Measurements from ENCODE around the gene FIBIN. TPM values are rescaled to one million over a fixed set of nuclear protein-coding genes. Genes with fewer than 3 reads are reported as not detected.

FIBIN gene
- total RNA-seq, 2 donors from 2014 or later: not detected

- H3K4me3 ChIP-seq (ENCODE audit: low read length): no peak overlapping the region
- no peaks in the 10 kb centered on the region for H3K36me3 Mint-ChIP-seq (ENCODE audit: low read depth)
- WGBS, 2 experiments (ENCODE audit: insufficient coverage in 1 of 2, insufficient read length in 1 of 2): 88 to 89% methylated on average over 1 of the region's 1 CpG
Measured at GRCh38 chr11:26985470-26985869, 8.4 kb upstream of the FIBIN start.

DNA sequence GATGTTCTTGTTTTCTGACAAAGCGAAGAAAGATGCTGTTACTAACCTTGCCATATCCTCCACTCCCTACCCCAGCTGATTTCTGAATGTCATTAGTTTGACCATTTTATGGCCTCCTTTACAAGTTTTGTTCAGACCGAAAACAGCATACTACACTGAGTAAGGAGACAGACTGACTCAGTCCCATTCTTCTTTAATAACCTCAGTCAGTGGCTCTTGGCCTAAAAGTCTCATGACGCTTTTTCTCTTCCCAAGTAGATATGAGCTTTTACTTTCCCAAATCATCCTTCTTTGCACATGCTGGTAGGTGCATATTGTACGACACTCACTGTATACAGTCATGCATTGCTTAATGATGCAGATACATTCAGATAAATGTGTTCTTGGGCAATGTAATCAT, 8.0 kb upstream of the FIBIN start:
- no peaks in the 10 kb centered on the region for H3K4me1 ChIP-seq (ENCODE audit: control insufficient read depth, insufficient read depth, low read length)
- H3K27me3 Mint-ChIP-seq (ENCODE audit: insufficient read depth): no peaks in the 10 kb centered on the region
- no peaks in the 10 kb centered on the region for H3K36me3 Mint-ChIP-seq (ENCODE audit: low read depth)
- H3K36me3 ChIP-seq (ENCODE audit: control insufficient read depth, insufficient read depth, low read length): no peaks in the 10 kb centered on the region
- H3K27ac Mint-ChIP-seq: no peak overlapping the region
- H3K27ac ChIP-seq (ENCODE audit: low read depth, low read length): no peak overlapping the region
- H3K9me3 Mint-ChIP-seq: peaks cover 27% of the 10 kb centered on the region
- H3K9ac ChIP-seq (ENCODE audit: extremely low read depth, low read length, poor library complexity, severe bottlenecking): no peak overlapping the region
- no peak for DNase-seq
- H3K27me3 ChIP-seq (ENCODE audit: control insufficient read depth, insufficient read depth, low read length, poor library complexity, severe bottlenecking): no peaks in the 10 kb centered on the region
- WGBS, 2 experiments (ENCODE audit: insufficient coverage in 1 of 2, insufficient read length in 1 of 2): 95 to 100% methylated on average over 2 to 4 of the region's 4 CpGs
- H3K4me1 Mint-ChIP-seq: peaks cover 2% of the 10 kb centered on the region
- H3K4me3 ChIP-seq (ENCODE audit: low read length): no peak overlapping the region
- TF ChIP-seq, protein P1, sequence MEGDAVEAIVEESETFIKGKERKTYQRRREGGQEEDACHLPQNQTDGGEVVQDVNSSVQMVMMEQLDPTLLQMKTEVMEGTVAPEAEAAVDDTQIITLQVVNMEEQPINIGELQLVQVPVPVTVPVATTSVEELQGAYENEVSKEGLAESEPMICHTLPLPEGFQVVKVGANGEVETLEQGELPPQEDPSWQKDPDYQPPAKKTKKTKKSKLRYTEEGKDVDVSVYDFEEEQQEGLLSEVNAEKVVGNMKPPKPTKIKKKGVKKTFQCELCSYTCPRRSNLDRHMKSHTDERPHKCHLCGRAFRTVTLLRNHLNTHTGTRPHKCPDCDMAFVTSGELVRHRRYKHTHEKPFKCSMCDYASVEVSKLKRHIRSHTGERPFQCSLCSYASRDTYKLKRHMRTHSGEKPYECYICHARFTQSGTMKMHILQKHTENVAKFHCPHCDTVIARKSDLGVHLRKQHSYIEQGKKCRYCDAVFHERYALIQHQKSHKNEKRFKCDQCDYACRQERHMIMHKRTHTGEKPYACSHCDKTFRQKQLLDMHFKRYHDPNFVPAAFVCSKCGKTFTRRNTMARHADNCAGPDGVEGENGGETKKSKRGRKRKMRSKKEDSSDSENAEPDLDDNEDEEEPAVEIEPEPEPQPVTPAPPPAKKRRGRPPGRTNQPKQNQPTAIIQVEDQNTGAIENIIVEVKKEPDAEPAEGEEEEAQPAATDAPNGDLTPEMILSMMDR (conservative IDR thresholded peaks at IDR 0.05): no peak
- peaks cover 6% of the 10 kb centered on the region for H3K9me3 ChIP-seq (ENCODE audit: control insufficient read depth, low read length)
- H3K4me3 Mint-ChIP-seq: no peak overlapping the region

More at GRCh38 chr11:26985470-26985869, 8.4 kb upstream of the FIBIN start:
- H3K9ac ChIP-seq (ENCODE audit: extremely low read depth, low read length, poor library complexity, severe bottlenecking): no peak overlapping the region
- Mint-ChIP-seq H3K9me3 (peaks cover 30% of the 10 kb centered on the region), H3K27me3 (ENCODE audit: insufficient read depth) (no peaks in the 10 kb centered on the region), H3K27ac (no peak overlapping the region), H3K4me1 (peaks cover 2% of the 10 kb centered on the region), H3K4me3 (no peak overlapping the region)
- no peak overlapping the region for H3K27ac ChIP-seq (ENCODE audit: low read depth, low read length)
- DNase-seq: no peak
- H3K4me1 ChIP-seq (ENCODE audit: control insufficient read depth, insufficient read depth, low read length): no peaks in the 10 kb centered on the region
- TF ChIP-seq, protein P1 (conservative IDR thresholded peaks at IDR 0.05): no peak
- no peaks in the 10 kb centered on the region for H3K27me3 ChIP-seq (ENCODE audit: control insufficient read depth, insufficient read depth, low read length, poor library complexity, severe bottlenecking)
- peaks cover 8% of the 10 kb centered on the region for H3K9me3 ChIP-seq (ENCODE audit: control insufficient read depth, low read length)
- no peaks in the 10 kb centered on the region for H3K36me3 ChIP-seq (ENCODE audit: control insufficient read depth, insufficient read depth, low read length)

- Histone ChIP-seq H3K27me3 (ENCODE audit: control insufficient read depth, insufficient read depth, low read length, poor library complexity, severe bottlenecking) (no peaks in the 10 kb centered on the region), H3K4me3 (ENCODE audit: low read length) (no peak overlapping the region), H3K36me3 (ENCODE audit: control insufficient read depth, insufficient read depth, low read length) (no peaks in the 10 kb centered on the region), H3K4me1 (ENCODE audit: control insufficient read depth, insufficient read depth, low read length) (no peaks in the 10 kb centered on the region), H3K9ac (ENCODE audit: extremely low read depth, low read length, poor library complexity, severe bottlenecking) (no peak overlapping the region), H3K27ac (ENCODE audit: low read depth, low read length) (no peak overlapping the region), H3K9me3 (ENCODE audit: control insufficient read depth, low read length) (peaks cover 6% of the 10 kb centered on the region)
- no peak overlapping the region for H3K27ac Mint-ChIP-seq
- no peak overlapping the region for H3K4me3 Mint-ChIP-seq
- H3K36me3 Mint-ChIP-seq (ENCODE audit: low read depth): no peaks in the 10 kb centered on the region
- H3K4me1 Mint-ChIP-seq: peaks cover 2% of the 10 kb centered on the region
- WGBS, 2 experiments (ENCODE audit: insufficient coverage in 1 of 2, insufficient read length in 1 of 2): 93 to 95% methylated on average over 3 of the region's 3 CpGs
- TF ChIP-seq, protein P1 (conservative IDR thresholded peaks at IDR 0.05): no peak
- H3K27me3 Mint-ChIP-seq (ENCODE audit: insufficient read depth): peaks cover under 1% of the 10 kb centered on the region
- H3K9me3 Mint-ChIP-seq: peaks cover 14% of the 10 kb centered on the region
- no peak for DNase-seq
Measured at GRCh38 chr11:26987272-26987671, 6.6 kb upstream of the FIBIN start.

All from endodermal cell (in vitro differentiated cells).